Measurements from ENCODE around the gene EIF5B.

Gene EIF5B

DNA sequence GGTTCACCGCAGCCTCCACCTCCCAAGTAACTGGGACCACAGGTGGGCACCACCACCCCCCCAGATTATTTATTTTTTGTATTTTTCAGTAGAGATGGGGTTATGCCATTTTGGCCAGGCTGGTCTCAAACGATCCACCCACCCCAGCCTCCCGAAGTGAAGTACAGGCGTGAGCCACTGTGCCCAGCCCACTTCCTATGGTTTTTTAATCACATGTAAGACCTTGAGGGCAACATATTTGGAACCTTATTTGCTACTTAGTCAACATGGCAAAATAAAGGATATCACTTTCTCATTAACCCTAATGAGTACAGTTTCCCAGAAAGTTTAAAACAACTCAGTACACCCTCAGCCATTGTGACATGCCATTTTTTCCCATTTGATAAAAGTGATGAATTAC, 64.7 kb downstream of the EIF5B start:
- DNase-seq (ENCODE audit: insufficient read length, low spot score) (no peak), FAIRE-seq (no peak)
- TF ChIP-seq, protein P1, sequence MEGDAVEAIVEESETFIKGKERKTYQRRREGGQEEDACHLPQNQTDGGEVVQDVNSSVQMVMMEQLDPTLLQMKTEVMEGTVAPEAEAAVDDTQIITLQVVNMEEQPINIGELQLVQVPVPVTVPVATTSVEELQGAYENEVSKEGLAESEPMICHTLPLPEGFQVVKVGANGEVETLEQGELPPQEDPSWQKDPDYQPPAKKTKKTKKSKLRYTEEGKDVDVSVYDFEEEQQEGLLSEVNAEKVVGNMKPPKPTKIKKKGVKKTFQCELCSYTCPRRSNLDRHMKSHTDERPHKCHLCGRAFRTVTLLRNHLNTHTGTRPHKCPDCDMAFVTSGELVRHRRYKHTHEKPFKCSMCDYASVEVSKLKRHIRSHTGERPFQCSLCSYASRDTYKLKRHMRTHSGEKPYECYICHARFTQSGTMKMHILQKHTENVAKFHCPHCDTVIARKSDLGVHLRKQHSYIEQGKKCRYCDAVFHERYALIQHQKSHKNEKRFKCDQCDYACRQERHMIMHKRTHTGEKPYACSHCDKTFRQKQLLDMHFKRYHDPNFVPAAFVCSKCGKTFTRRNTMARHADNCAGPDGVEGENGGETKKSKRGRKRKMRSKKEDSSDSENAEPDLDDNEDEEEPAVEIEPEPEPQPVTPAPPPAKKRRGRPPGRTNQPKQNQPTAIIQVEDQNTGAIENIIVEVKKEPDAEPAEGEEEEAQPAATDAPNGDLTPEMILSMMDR (IDR thresholded peaks at IDR 0.05; ENCODE audit: insufficient read depth, missing control alignments): no peak

DNA sequence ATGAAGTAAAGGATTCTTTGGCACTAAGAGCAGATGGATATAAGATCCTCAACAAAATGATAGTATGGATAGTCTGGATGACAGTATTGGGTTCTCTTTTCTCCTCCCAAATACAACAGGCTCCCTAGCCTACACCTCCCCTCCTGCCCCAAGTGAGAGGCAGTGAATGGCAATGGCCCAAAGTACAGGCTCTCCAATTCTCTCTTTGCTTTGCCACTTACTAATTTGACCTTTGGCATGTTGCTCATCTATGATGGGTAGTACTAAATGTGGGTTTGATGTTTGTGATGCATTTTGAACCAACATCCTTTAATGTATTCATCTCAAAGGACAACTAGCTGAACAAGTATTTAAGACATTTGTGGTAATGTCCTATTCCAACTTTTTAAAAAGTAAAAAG, 65.9 kb downstream of the EIF5B start:
- TF ChIP-seq, protein P1 (IDR thresholded peaks at IDR 0.05; ENCODE audit: insufficient read depth, missing control alignments): no peak

DNA sequence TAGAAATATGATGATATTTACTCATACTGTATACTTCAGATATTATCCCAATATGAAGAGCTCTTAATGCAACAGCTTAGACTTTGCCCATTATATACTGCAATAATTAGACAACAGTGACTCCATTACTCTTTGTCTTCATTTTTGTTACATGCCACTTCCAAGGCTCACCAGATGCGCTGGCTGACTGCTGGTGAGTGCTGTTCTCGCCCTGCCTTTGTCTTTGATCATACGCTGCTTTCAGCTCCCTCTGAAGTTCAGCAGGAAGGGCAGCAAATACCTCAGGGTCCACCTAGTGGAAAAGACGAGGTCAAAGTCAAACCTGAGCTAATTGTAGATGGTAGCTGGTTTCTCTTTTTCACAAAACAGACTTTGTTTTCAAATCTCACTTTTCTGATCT, 66.3 kb downstream of the EIF5B start:
- TF ChIP-seq, protein P1 (IDR thresholded peaks at IDR 0.05; ENCODE audit: insufficient read depth, missing control alignments): no peak
- FAIRE-seq (no peak), DNase-seq (ENCODE audit: insufficient read length, low spot score) (no peak)

More for the DNA sequence above, 65.9 kb downstream of the EIF5B start:
- no peak for DNase-seq (ENCODE audit: insufficient read length, low spot score)
- FAIRE-seq: no peak

DNA sequence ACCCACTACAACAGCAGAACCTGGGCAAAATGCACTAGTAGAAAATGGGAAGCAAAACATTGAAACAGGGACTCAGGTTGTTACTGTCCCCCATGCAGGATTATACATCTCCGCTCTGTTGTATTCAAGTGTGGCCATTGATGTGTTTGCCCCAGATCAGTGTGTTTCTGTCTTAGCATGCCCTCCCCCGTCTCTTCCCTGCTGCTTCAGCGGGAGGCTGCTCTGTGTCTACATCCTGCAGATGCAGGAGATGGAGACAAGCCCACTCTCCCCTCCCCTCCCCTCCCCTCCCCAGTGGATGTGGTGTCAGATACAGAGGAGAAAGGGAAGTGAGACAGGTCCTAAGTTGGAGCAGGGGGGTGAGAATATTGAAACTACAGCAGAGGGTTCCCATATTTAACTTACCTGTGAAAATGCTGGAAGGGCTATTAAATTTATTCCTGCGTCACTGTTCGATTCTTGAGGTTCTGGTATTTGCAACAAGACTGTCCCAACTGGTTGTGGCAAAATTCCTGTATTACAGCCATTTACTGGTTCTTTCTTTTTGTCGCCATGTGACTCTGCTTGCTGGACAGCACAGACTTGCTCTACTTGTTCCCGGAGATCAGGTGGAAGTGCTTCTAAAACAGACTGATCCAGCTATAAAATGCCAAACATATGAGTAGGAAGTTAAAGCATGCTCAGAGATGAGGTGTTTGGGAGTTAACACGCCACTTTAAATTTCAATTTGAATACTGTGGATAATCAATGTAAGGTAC, 67.0 kb downstream of the EIF5B start:
- TF ChIP-seq, protein P1 (IDR thresholded peaks at IDR 0.05; ENCODE audit: insufficient read depth, missing control alignments): no peak
- DNase-seq (ENCODE audit: insufficient read length, low spot score) (no peak), FAIRE-seq (no peak)

DNA sequence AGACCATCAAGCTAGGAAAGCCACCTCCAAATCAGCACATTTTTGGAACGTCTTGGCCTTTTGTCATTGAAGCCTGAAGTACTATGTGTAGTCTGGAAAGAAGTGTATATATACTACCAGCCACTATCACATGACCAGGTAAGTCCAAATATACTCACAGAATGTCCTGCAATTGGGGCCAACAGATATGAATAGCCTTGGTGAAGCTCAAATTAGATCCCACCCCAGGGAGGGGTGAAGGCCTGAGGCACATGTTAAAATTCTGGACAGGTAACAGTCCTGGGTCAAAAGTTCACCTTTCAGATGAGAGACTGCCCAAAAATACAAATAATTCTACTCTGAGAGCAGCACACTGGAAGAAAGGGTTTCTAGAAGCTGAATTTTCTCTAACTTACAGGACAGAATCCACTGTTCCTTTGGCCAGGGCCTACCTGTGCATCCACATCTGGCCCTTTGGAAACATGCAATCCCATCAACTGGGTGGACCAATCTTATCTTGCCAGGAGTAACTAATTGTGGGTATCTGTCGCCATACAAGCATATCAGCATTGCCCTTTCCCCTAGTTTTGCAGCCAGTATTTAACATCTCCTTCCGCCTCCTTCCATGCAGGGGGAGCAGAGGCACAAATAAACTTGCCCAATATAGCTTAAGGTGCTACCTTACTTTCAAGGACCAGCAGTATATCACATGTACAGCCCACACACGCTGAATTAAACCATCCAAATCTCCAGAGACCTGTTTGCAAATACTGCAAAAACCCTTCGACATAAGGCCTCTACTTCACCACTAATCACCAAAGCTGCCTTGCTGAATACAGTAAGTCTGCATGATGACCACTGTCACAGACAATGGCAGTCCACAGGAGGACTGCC, 67.8 kb downstream of the EIF5B start:
- DNase-seq (ENCODE audit: insufficient read length, low spot score): no peak
- no peak for FAIRE-seq
- TF ChIP-seq, protein P1 (IDR thresholded peaks at IDR 0.05; ENCODE audit: insufficient read depth, missing control alignments): no peak

DNA sequence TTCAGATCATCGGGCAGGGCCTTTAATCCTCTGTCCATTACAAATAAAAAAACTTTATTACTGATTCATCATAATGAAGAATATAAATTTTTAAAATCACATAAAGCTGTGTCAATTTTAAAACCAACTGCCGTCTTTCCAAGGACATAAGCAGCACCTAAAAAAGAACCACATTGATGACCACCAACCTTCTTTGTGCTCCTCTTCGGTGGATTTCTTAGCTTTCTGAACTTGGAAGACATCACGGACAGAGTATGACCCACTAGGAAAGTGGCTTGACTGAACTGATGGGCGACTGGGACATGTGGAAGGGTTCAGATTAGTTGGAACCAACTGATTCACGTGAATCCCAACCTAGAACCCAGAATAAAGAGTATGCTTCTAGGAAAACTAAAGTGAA, 68.9 kb downstream of the EIF5B start:
- TF ChIP-seq, protein P1 (IDR thresholded peaks at IDR 0.05; ENCODE audit: insufficient read depth, missing control alignments): no peak
- DNase-seq (ENCODE audit: insufficient read length, low spot score) (no peak), FAIRE-seq (no peak)

Measured in D721Med (cell line).